ENCODE data around the gene AVPR2.

Gene AVPR2

GRCh38 chrX:153913701-153914100 lies 9.2 kb downstream of the AVPR2 start:
- DNase-seq (ENCODE audit: low read depth): no peak

- DNase-seq (ENCODE audit: low read depth): no peak
These were observed 13.4 kb downstream of the AVPR2 start for GRCh38 chrX:153917869-153918268.

- no peak for DNase-seq (ENCODE audit: low read depth)
These were observed 14.8 kb downstream of the AVPR2 start for GRCh38 chrX:153919281-153919680.

GRCh38 chrX:153920546-153920945 lies 16.1 kb downstream of the AVPR2 start:
- DNase-seq (ENCODE audit: low read depth): no peak

- DNase-seq (ENCODE audit: low read depth): no peak
These were observed 16.6 kb downstream of the AVPR2 start for GRCh38 chrX:153921070-153921469.

- no peak for DNase-seq (ENCODE audit: low read depth)
These were observed 17.3 kb downstream of the AVPR2 start for GRCh38 chrX:153921511-153922446.

GRCh38 chrX:153922932-153923857 lies 18.7 kb downstream of the AVPR2 start:
- no peak for DNase-seq (ENCODE audit: low read depth)

- no peak for DNase-seq (ENCODE audit: low read depth)
These were observed 19.8 kb downstream of the AVPR2 start for GRCh38 chrX:153924149-153924861.

- DNase-seq (ENCODE audit: low read depth): no peak
These were observed 20.9 kb downstream of the AVPR2 start for GRCh38 chrX:153925387-153925738.

- DNase-seq (ENCODE audit: low read depth): no peak
These were observed 21.5 kb downstream of the AVPR2 start, which contains the start of gene ARHGAP4 for GRCh38 chrX:153925739-153926551. TSS of gene ARHGAP4 (minus strand) at chrX:153926264. CDS start at chrX:153926202, 62 bp downstream.

GRCh38 chrX:153926552-153926857 lies 22.0 kb downstream of the AVPR2 start:
- DNase-seq (ENCODE audit: low read depth): no peak

- DNase-seq (ENCODE audit: low read depth): peak; percentile 59
These were observed 22.6 kb downstream of the AVPR2 start for GRCh38 chrX:153926858-153927671.

- DNase-seq (ENCODE audit: low read depth): no peak
These were observed 23.1 kb downstream of the AVPR2 start for GRCh38 chrX:153927672-153927921.

- DNase-seq (ENCODE audit: low read depth): peak; percentile 92
These were observed 23.7 kb downstream of the AVPR2 start for GRCh38 chrX:153927922-153928760.

GRCh38 chrX:153928846-153929245 lies 24.4 kb downstream of the AVPR2 start:
- DNase-seq (ENCODE audit: low read depth): no peak

- DNase-seq (ENCODE audit: low read depth): no peak
These were observed 25.1 kb downstream of the AVPR2 start for GRCh38 chrX:153929576-153929975.

GRCh38 chrX:153930011-153930910 lies 25.8 kb downstream of the AVPR2 start:
- no peak for DNase-seq (ENCODE audit: low read depth)

GRCh38 chrX:153931151-153931550 lies 26.7 kb downstream of the AVPR2 start:
- no peak for DNase-seq (ENCODE audit: low read depth)

- DNase-seq (ENCODE audit: low read depth): no peak
These were observed 27.3 kb downstream of the AVPR2 start for GRCh38 chrX:153931748-153932147.

Data from stimulated activated CD8-positive, alpha-beta memory T cell treated with anti-CD3 and anti-CD28 coated beads, Interleukin-4, amount 100 ng/mL, for 24 hours (primary cell).